GM23338 (cell line): ENCODE measurements around the gene DACH1.

Experiments used
- CREB1 ChIP-seq: fragments of 250-450 bp; sonication (Bioruptor Pico); IDR thresholded peaks from 2 replicates; pipeline ENCODE4 v1.5.0; 2020; ENCODE audit warnings: low read depth, mild to moderate bottlenecking, moderate library complexity
- CTCF ChIP-seq, 2 experiments: fragments of 200-600 bp in 1 of 2; sonication (generic) in 1 of 2; conservative IDR thresholded peaks; 2 replicates each; pipeline versions ENCODE4 v1.5.1 to v1.6.1; 2016 to 2017; ENCODE audit warnings: antibody characterized with exemption in 2 of 2, low read depth in 2 of 2, mild to moderate bottlenecking in 2 of 2, moderate library complexity in 1 of 2
- EZH2 ChIP-seq: fragments of 200-600 bp; sonication (generic); IDR thresholded peaks from one replicate; pipeline ENCODE4 v1.8.0; 2017; ENCODE audit warnings: antibody characterized with exemption, mild to moderate bottlenecking, low read depth; ENCODE audit not compliant: unreplicated experiment
- JUNB ChIP-seq: IDR thresholded peaks from one replicate; pipeline ENCODE4 v1.6.1; 2016; ENCODE audit warnings: antibody characterized with exemption; ENCODE audit not compliant: unreplicated experiment

DNA sequence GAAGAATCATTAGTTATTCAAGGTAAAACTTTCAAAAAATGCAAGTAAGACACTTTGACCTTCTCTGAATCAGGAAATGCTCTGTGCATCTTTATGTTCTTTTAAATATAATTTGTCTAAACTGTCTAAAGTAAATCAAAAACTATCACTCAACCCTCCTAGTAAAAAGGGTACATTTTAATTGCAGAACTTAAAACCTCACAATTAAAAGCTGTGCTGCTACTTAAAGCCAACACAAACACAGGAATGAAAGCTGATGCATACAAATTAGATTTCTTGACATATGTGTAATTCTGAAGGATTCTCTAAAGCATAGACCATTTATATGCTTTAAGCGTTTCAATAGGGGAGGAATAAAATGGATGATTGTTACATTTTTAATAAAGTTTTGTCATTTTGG lies 58.3 kb downstream of the DACH1 start:
- TF ChIP-seq CTCF (conservative IDR thresholded peaks at IDR 0.05; ENCODE audit: low read depth in 2 of 2), result no peak
- no peak for TF ChIP-seq EZH2
- no peak for TF ChIP-seq JUNB
- TF ChIP-seq CREB1 (CRISPR knock-in tag), result no peak
